COLO829 (cell line): Measurements from ENCODE around the gene IFNA13.
"Not testable (repeated sequence)": the region's sequence is repeated elsewhere in the genome, so short reads cannot be mapped to it uniquely, and the experiment has no call there.

Experiments
- DNase-seq: peaks from one replicate; pipeline ENCODE4 v3.0.0; 2012; ENCODE audit warnings: low spot score

The IFNA13 gene

DNA sequence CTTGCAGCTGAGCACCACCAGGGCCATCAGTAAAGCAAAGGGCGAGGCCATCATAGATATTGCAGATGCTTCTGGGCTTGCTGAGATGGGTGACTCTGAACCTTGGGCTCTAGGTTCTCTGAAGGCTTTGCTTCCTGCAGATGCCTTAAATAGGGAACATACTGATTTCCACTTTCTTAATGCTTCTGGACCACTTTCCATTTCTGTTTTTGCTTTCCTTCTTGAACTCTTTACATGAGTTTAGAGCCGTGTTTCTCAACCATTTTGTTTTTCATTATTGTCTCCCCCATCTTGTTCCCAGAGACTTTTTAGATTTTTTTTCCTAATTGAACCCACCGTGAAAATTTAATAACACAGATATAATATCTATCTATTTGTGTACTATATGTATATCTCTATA lies at the start of gene IFNA13:
Gene IFNA13, minus strand, starts transcription at position 101 of the 400 bp plus-strand sequence. Its CDS starts 47 bp downstream, at position 54.
- DNase-seq, result no peak

DNA sequence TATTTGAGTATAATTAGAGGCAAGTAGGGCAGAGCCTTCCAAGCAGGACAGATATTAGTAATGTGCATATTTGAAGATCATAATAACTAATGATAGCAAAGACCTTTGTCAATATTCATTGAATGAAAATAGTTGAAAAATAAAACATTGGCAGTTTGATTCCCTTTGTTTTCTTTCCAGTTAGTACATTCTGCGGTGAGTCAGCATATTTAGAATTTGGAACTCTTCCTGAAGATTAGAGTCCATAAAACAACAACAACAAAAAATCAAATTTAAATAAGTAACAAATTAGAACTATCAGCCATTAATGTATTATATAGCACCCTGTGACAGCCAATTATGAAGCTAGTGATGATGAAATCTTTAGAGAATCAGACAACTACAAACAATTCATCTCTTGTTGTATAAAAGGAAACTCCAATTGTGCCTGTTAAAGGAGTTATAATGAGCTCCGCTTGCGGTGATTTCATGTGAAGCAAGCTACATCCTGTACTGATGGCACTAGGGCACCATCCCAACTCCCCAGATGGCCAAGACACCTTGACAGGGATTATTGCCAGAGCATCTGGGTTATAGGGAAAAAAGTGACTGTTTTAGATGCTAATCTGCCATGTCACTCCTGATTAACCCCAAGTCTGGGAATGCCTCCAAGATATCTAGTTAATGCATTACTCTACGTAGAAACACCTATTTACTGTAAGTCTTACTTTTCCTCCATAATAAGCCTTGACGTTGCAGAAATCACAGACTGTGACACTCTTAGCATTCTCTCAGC lies 47.8 kb upstream of the IFNA13 start:
- DNase-seq, result no peak

DNA sequence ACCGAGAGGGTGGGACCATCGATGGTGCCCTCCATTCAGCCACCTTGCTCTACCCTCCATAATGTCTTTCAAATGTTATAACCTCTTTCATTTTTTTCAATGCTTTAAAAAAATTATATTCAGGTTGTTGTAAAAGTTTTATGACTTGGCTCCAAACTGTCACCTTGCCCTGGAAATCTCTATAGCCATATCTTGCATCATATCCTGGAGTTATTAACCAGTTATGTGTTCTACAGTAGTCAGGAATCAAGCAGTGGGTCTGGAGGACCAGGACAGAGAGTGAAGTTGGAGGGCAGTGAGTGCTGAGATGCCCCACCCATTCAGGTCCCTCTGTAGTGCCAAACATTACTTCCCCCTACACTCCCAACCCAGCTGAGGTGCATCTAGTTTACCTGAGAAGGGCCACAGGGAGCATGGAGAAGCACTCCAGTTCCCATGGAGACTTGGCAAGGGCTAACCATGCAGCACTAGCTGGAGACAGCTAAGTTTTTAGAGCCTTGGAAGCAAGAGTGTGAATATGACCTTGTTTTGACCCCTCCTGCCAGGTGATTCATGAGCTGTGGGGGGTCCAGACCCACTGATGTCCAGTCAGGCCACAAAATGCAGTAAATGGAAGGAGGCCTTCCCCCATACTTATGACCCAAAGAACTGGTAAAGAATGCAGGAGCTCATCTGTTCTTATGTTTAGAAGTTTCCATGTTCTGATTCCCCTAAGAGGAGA lies 46.5 kb upstream of the IFNA13 start:
- DNase-seq, result no peak

DNA sequence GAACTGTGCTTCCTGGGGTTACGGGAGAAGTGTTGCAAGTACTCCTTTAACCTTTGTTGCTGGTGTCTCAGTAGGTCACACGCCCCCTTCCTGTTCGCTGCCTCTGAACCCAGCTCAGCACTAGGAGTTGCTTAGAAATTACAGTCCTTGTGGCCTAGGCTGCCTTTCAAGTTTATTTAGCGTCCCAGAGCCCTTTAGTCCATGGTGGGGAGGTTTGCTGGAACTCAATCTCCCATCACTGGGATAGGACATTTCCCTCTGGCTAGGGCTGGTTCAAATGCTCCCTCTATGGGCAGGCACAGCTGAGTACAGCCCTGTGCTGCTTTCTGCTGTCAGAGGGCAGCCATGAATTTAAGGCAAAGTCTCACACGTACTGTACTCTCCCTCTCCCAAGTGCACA lies 45.8 kb upstream of the IFNA13 start:
- DNase-seq, result no peak

DNA sequence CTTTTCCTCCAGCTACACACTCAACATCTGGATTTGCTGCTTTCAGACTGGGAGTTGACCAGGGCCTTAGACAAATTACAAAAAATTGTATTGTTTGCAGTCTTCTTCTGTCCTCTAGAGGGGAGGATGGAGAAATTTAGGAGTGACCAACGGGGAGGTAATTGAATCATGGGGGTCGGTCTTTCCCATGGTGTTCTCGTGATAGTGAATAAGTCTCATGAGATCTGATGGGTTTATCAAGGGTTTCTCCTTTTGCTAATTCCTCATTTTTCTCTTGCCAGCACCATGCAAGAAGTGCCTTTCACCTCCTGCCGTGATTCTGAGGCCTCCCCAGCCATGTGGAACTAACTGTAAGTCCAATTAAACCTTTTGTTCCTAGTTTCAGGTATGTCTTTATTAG lies 45.3 kb upstream of the IFNA13 start:
- DNase-seq, result no peak

DNA sequence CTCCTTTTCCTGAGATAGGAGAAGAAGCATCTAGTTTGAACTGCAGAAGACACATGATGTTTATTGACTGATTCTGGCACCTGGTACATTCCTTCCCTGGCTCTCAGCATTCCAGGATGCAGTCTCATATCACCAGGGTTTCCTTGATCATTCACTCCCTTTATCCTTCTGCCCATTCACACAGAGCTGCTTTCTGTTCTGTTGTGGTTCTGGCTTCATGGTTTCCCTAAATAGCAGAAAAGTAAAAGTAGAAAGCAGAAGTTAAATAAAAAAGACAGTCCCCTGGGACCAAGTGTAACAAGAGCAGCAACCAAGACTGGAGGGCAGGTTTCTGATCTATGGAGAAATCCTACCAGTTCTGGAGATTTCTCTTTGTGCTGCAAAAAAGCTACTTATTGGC lies 44.2 kb upstream of the IFNA13 start:
- DNase-seq, result no peak

DNA sequence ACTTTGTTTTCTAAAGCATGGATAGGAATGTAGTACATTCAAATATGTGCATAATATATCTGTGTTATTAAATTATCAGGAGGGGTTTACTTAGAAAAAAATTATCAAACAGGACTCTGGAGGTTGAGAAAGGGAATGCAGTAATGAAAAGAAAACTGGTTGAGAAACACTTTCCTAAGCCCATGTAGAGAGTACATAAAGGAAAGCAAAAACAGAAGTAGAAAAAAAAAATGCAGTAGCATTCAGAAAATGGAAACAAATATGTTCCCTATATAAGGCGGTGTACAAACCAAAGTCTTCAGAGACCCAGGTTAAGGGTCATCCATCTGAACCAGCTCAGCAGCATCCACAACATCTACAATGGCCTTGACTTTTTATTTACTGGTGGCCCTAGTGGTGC lies 41.0 kb upstream of the IFNA13 start, which contains the start of gene IFNA8:
Gene IFNA8, plus strand, starts transcription at position 301 of the 400 bp plus-strand sequence. Its CDS starts 60 bp downstream, at position 361.
- no peak for DNase-seq

DNA sequence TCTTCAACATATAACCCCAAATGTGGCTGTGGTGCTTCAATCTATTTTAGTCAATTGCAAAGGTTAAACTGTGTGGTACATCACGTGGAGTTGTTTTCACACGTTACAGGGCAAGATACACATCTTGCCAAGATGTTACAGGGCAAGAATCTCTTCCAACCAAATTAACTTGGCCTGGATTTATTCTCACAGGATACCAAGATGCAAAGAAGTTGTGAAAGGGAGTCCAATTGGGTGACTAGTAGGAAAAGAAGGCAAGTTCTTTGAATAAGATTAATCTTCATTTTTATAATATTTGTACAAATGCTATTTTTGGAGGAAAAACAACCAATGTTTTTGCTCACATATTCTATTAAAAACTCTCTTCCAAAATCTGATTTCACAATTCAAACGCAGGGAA lies 36.3 kb upstream of the IFNA13 start:
- DNase-seq, result no peak

DNA sequence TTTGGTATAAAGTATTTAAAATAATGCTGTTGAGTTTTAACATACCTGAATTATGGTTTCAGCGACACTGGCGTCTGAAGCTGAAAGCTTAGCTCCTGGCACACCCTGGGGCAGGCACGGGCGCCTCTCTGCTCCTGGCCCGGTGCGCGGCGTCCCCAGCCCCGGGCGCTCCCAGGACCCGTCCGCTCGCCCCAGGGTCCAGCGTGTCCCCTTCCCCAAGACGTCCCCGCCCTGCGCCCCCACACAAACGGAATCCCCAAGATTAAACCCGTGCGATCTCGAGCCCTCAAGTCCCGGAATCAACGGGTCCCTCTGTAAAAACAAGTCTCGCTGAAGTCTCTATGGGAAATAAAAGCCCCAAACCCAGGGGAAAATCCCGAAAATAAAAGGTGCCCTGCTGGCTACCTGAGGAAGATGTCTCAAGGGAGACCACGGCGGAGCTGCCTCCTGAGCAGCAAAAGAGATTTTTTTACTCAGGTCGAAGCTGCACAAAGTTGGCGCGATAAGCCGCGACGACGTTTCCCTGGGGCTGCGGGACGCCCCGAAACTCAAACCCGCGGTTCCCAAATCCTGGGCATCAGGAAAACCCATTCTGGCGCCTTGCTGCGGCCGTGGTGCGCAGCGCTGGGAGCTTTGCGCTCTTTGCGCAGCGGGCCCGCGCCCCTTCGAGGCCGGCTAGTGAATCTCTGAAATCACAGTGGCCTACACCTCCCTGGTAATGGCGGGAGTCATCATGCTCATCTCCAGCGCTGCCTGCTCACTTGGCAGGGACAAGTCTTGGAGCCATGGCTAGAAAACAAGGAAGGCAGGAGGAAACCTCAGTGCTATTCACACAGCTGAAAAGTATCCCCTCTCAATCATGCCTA lies 34.8 kb upstream of the IFNA13 start:
- no peak for DNase-seq

DNA sequence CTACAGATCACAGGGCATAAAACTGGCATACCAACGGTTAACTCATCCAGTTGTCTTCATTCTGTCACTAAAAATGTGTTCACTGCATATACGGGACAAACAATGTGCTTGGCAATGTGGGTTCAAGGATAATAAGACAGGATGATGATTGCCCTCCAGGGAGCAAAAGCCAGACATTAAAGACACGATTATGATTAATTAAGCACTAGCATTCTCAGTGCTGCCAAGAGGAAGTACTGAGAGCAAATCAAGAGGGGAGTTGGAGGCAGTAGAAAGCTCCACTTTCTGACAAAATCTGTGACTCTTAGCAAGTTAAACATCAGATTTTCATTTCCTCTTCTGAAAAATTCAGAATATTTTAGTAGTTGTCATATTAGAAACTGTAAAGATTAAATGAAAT lies 32.1 kb upstream of the IFNA13 start:
- DNase-seq, result no peak

DNA sequence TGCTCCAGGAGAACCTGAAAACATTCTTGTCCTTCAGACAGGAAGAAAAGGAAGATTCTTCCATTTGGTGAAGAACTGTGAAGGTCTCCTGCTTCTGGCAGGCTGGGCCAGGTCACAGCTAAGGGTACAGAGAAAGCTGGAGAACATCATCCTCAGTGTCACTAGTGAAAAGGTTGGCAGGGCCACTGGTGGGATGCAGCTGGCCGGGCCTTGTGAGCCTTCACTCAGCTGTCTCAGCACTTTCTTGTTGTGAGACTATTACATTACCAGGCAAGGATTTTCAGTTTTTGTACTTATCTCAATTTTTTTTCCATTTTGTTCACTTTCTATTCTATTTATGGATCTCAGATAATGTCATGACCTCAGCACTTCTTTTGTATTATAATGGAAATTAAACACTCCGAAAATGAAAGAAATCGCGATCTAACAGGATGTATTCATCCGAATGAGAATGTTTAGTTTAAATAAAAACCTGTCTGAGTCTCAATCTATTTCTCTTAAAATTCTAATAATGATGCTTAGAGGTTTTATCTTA lies 31.2 kb upstream of the IFNA13 start:
- no peak for DNase-seq

DNA sequence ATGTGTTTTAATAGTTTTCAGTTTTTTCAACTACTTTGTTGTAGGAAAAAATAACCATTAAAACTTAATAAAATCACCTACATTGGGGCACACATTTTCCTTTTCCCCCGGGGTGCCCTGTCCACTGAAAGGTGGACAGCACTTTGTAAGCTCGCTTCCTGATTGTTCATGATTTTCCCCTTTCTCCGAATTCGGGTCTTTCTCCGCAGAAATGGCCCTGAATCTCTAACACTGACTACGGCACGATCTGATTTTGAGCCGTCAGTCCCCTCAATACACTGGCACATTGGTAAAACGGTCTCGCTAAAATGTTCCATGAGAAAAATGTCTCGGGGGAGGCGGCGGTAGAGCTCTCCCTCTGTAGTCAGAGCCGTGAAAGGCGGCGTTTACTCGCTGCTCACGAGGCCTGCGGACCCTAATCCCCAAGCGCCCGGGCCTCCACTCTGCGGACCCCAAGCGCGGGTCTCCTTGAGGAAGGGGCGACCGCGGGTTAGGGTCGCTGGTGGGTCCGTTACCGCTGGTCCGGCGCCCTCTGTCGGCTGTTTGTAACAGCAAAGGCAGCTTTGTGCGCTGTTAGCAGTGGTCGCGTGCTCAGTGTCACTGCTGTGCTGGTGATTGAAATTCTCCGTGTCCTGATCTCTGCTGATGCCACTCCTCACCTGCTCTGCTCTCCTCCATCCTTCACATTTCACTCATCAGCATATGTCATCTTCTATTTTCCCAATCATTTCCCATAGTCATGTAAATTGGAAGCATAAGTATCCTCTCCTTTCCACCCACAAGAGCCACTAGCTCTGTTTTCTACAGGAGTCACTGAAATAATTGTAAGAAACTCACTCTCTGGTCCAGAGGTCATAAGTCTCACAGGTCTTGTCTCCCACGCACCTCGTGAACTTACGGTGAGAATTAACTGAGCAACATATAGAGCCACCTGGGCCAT lies 28.2 kb upstream of the IFNA13 start:
- DNase-seq, result no peak

DNA sequence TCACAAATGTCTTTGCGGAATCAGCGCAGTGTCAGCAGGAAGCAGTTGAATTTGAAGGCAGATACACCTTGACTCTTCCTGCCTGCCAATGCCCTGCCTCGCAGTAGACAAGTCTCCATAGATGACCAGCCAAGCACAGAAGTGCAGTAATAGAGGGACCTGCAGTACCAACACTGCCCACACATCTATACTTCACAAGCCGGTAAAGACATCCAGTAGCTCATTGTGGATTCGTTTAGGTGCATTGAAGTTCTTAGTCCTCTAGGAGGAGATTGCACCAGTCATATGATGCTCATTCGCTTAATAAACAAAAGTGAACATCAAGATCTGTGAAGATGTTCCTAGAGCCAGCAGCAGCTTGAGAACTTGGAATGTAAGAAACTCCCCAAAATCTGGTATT lies 24.4 kb upstream of the IFNA13 start:
- no peak for DNase-seq

DNA sequence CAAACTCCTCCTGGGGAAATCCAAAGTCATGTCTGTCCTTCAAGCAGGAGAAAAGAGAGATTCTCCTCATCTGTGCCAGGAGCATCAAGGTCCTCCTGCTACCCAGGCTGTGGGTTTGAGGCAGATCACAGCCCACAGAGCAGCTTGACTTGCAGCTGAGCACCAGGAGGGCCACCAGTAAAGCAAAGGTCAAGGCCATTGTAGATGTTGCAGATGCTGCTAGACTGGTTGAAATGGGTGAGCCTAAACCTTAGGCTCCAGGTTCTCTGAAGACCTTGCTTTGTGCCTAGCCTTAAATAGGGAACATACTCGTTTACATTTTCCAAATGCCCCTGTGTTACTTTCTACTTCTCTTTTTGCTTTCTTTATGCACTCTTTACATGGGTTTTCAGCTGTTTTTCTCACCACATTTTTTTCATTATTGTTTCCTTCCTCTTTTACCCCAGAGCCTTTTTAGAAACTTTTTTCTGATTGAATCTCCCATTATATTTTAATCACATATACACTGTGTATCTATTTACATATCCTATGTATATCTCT lies 17.3 kb upstream of the IFNA13 start, which contains the start of gene IFNA2:
Gene IFNA2, minus strand, starts transcription at position 268 of the 540 bp plus-strand sequence. Its CDS starts 69 bp downstream, at position 199.
- no peak for DNase-seq

DNA sequence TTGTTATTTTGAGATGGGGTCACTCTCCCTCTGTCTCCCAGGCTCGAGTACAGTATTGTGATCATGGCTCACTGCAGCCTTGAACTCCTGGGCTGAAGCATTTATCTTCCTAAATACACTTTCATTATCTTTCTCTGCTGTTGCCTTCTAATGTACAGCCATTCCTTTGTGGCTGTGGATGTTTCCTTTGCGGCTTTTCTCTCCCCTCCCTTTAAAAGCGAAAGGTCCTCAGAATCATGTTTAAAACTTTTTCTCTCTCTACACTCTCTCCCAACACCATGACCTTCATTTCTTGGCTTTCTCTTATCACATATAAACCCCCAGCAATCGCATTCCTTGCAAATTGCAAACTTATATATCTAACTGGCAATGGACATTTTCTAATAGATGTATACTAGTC lies 15.8 kb upstream of the IFNA13 start:
- no peak for DNase-seq

DNA sequence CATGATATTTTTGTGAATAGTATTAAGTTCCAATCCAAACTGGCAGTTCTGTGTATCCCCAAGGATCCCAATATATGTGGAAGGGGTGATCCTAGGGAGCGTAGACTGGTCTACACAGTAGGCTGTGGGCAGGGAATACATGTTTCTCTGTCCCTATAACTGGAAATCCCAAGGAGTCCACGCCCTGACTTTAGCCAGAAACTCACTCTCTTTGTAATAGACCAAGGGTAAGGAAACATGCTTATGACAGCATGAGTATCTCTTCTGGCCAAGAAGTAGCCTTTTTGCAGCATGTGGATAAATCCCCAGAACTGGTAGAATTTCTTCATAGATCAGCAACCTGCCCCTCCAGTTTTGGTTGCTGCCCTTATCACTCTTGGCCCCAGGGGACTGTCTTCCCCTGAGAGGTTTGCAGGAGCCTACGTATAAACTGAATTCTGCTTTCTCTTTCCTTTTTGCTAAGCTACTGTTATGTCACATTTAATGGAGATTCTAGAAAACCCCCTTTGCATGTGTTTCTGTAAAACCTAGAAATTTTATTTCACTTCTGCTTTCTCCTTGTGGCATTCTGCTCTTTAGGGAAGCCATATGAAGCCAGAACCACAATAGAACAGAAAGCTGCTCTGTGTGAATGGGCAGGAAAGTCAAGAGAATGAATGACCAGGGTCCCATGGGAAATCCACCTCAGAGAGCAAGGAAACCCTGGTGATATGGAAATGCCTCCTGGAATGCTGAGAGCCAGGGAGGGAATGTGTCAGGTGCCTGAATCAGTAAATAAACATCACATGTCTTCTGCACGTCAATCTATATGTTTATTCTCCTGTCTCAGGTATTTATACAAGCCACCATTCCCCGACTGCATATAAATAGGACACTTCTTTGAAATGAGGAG lies 13.8 kb upstream of the IFNA13 start:
- DNase-seq, result peak; percentile 3

DNA sequence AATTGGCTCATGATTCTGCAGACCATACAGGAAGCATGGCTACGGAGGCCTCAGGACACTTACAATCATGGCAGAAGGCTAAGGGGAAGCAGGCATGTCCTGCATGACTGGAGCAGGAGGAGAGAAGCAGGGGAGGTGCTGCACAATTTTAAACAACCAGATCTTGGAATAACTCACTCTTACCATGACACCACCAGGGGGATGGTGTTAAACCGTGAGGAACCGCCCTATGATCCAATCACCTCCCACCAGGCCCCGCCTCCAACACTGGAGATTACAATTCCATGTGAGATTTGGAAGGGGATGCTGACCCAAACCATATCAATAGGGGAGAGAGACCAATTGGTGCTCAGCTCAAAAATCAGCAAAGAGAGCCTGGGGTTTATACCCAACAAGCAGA lies 3.6 kb upstream of the IFNA13 start:
- DNase-seq, result not testable (repeated sequence)

DNA sequence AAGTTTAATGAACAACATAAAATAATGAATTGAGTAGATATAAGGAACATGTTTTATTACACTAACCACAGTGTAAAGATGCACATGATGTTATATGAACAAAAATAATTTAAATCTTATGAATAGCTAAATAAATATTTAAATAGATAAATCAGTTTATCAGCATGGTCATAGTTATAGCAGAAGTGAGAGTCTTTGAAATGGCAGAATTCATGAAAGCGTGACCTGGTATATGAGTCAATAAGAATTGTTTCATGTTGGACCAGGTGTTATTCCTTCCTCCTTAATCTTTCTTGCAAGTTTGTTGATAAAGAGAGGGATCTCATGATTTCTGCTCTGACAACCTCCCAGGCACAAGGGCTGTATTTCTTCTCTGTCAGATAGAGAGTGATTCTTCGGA lies 688 bp downstream of the IFNA13 start:
- not testable (repeated sequence) for DNase-seq

DNA sequence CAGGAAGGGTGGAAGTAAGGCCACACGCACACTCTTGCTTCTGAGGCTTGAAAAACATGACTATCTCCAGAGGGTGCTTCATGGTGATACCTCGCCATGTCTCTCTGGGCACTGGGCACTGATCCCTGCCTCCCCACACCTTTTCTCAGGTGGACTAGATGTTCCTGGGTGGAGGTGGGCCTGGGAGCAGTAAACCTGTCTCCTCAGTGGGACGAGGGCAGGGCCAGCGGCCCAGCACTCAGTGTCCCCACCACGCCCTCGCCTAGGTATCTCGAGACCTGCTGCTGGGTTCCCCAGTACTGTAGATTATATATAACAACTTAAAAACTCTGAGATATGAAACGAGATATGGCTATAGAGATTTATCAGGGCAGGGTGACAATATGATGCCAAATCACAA lies 5.6 kb downstream of the IFNA13 start:
- no peak for DNase-seq
